Left forelimb (tissue), 1 donor: ENCODE results near the gene THY1.
A peak's percentile ranks its signal among the peaks of the same experiment; 100 is the strongest.
"Not testable (repeated sequence)": the region's sequence is repeated elsewhere in the genome, so short reads cannot be mapped to it uniquely, and the experiment has no call there.

ENCODE experiments used
- DNase-seq: peaks from one replicate; pipeline ENCODE4 v3.0.0-alpha.2; 2018; ENCODE audit warnings: low spot score

THY1 gene

DNA sequence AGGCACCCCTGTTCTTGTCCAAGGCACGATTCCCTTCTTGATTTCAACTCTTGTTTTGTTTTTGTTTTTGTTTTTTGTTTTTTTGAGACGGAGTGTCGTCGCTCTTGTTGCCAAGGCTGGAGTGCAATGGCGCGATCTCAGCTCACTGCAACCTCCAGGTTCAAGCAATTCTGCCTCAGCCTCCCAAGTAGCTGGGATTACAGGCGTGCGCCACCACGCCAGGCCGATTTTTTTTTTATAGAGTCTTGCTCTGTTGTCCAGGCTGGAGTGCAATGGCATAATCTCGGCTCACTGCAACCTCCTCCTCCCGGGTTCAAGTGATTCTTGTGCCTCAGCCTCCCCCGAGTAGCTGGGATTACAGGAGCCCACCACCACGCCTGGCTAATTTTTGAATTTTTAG, 40.5 kb downstream of the THY1 start:
- DNase-seq = not testable (repeated sequence)

DNA sequence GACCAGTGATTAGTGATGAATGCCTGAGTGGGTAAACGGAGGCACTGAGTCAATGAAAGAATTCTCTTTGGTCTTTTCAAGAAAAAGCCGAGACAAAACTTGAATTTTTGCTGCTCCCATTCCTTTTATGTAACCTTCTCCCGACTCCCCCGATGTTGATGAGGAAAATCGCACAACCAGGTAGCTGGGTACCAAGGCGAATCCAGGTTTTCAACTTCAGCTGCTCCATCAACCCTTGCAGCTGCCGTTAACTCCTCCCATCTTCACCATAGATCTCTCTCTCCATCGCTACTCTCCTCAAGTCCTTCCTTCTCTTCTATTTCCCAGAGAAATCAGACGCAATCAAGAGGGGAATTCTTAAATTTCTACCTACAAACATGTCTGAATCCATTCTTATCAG, 40.9 kb downstream of the THY1 start:
- no peak for DNase-seq

DNA sequence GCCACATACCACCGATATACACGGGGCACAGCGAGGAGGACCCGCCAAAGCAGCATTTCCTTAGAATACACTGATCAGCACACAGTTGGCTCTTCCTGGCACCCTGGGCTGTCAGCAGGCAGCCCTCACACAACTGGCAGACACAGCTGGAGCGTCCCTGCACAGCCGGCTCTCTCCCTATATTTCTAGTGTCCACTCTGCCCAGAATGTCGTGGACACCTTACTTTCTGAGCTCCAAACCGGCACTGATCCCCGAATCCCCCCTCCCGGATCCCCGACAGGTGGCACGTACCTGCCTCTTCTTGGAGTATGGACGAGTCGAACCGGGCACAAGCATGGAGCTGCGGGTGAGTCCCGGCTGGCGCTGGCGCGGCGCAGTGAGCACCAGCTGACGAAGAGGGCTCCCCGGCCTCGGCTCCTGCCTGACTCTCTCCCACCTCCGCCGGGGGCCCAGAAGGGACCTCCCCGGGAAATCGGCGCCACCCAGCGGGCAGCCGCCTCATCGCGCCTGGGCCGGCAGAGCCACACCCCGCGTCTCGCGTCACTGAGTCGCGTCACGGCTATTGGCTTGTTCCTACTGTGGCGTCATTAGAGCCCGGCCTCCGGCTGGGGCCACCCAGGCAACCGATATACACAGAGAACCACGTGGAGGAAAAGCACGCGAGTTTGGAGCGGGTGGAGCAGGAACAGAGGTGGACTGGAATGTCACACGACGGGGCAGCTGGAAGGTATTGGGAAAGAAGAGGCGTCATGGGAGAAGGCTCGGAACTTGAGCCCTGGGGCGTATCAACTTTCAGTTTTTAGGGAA, 41.6 kb downstream of the THY1 start, which contains the start of gene USP2:
USP2 (minus strand) TSS at position 510 of the 808 bp plus-strand sequence. CDS start 8,210 bp downstream, outside the sequence.
- peak; percentile 98 for DNase-seq

DNA sequence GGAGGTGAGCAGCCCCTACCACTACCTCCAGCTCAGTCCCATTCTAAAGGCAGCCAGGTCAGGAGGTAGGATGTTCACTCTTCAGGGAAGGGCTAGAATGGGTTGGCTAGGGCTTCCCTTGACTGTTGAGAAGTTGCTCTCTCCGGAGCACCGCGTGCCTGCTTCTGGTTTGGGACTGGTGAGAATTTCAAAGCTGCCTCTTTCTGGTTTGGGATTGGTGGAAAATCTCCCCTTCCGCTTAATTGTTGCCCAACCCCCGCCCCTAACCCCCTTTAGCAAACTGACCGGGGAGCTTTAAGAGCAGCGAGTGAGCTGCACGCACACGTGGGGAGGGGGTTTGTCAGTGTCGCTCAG, 42.2 kb downstream of the THY1 start:
- peak; percentile 66 for DNase-seq

DNA sequence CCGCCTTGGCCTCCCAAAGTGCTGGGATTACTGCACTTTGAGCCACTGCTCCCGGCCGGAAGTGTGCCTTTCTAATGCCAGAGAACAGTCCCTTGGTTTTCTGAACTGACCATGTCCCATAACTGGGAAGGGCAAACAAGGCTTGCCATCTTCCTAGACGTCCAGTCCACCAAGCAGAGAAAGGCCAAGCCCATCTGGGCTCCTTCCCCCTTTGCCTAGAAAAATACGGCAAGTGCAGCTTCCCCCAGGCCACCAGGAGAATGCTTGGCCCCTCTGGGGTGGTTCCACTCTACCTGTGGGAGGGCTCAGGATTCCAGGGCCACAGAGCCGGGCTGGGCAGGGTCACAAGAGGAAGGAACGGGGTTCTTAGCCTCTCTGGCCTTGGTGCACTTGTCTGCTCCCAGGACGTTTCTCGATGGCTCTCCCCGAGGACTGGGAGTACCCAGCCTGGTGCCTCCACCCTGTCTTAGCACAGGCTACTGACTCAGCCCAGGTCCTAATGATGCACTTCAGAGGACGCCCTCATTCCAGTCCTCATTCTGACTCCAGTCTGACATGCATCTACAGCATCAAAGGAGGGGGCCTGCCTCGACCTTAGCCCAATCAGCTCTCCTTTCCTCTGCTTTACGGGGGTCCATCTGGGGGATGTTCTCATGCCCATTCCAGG, 42.7 kb downstream of the THY1 start:
- DNase-seq = peak; percentile 60

DNA sequence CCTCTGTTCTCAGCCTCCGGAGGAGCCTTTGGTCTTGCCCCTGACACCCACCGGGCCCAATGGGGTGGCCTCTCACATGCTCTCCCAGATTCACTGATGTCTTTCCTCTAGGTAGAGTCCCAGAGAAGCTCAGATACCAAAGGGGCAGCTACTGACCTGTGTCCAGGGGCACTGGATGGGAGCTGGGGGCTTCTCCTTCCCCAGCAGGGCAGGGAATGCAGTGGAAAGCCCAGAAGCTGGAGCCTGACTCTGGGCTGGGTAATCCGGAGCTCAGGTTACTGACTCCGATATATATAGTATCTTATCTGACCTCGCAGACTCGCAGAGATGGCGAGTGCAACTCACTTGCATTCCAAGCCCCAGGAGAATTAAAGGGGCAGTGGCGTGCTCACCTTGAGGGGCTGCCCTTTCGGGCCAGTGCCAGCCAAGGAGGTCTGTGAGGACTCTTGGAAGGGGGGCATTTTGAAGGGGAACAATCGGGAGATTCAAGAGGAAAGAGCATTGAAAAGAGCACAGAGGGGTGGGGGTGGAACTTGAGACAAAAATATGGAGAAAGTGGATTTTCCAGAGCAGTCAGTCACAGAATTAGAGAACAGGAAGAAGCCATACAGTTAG, 44.0 kb downstream of the THY1 start:
- DNase-seq = no peak

DNA sequence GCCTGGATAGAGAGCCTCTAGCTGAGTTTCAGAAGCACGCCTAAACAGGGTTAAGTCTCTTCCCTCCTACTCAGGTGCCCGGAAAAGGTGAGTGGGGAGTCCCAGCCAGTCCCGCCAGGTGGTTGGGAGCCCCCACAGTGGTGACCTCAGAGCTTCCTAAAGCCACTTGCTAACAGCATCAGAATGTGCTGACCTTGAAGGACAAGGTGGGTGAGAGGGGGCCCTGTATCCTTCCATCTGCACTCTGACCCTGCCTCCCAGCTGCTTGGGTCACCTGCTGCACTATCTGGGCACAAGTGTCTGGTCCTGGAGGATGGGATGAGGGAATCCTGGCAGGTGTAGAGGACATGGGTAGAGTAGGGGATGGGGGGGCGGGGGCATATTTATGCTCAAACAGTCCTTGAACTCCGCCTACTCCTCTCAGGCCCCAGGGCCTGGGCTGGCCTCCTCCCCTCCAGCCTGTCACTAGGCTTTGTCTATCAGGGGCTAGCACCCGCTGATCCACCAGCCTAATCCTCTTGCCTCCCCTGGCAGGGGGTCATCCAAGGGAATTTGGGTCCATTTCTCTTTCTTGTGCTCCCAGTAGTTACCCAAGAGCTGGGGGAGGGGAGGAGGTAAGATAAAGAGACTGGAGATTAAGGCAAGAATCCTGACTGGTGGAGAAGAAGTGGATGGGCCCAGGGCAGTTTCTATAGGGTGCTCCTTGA, 44.9 kb downstream of the THY1 start:
- no peak for DNase-seq

DNA sequence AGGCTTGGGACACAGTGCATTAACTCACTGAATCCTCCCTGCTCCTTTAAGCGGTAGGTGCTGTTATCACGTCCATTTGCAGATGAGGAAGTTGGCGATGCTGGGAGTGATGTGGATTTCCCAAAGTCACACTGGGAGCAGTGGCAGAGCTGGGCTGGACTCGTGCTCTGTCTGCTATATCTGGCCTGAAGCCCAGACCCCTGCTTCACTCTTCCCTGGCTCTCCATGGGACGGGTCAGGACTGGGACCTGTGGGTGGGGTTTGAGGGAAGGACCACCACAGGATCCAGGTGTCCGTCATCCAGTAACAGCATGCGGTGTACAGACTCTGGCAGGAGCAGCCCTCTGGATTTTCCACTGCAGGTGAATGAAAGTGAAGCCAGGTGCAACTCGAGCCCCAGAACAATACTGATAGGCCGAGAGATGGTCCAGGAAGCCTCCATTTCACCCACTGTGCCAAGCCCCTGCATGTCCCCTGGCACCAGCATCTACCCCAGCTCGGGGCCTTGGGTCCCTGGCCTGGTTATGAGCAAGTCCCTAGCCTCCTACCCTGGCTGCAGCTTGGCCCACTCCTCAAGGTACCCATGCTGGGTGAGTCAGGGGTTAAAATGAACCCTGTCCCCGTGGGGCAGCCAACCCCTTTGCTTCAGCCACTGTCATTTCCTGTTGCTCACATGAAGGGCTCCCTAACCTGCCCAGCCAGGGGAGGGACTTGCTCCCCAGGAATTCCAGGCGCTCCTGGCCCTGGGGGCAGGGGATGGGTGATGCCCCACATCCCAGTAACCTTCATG, 45.7 kb downstream of the THY1 start:
- peak; percentile 60 for DNase-seq

DNA sequence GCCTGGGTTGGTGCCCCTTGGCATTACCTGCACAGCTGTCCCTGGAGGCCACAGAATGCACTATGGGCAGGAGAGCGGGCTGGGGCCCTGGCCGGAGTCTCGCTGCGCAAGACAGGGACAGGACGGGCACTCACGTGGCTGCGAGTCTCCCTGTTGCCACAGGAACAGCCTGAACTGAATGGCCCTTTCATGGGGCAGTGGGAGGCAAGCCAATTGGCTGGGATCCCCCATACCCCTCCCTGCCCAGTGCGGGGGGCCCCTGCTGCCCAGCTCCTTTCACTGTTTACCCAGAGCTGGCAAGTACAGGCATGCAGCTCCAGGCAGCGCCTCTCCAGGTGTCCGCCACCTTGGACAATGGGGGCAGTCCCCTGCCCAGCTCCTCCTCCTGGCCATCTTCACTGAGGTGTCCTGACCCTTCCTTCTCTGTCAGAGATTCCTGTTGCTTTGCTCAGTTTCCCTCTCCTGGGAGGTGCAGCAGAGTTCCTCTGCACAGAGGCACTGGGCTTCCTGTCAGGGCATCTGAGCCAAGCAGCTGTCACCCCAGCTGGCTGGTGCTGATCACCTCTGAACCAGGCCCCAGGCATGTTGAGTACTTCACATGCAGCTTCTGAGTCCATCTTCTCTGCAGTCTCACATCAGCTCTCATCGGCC, 46.6 kb downstream of the THY1 start:
- DNase-seq = peak; percentile 77

DNA sequence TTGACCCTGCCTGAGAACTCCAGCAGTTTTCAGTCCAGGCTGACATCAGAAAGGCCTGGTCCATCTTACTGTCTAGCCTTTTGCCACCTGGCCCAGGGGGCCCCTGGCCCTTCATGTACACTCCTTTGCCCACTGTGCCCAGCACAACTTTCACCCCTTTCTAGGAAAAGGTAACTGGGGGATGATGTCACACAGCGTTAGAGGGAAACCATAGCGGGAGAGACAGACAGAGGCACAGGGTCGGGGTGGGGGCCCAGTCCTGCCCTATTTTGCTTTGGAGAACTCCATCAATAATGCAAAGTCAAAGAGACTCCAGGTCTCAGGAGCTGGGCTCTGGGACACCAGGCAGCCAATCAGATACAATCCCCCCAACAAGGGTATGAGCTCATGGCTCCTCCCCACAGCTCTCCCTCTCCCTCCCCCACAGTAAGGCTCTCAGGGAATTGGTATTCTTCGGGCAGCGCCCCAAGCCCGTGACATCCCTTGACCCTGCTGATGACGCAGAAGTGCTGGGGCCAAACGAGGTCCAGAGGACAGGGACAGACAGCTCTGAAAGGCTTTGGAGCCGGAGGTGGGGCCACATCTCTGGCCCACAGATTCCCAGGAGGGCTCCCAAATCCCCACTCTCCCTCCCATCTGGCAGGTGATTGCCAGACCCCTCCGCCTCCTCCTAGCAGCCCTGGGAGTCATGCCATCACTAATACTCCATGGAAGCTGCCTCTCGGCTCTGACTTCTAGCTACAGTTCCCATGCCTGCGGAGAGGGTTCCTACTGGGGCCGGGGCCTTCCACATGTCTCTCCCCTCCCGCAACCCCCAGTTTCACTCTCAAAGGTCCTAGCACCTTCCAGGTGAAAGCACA, 47.4 kb downstream of the THY1 start:
- peak; percentile 64 for DNase-seq

DNA sequence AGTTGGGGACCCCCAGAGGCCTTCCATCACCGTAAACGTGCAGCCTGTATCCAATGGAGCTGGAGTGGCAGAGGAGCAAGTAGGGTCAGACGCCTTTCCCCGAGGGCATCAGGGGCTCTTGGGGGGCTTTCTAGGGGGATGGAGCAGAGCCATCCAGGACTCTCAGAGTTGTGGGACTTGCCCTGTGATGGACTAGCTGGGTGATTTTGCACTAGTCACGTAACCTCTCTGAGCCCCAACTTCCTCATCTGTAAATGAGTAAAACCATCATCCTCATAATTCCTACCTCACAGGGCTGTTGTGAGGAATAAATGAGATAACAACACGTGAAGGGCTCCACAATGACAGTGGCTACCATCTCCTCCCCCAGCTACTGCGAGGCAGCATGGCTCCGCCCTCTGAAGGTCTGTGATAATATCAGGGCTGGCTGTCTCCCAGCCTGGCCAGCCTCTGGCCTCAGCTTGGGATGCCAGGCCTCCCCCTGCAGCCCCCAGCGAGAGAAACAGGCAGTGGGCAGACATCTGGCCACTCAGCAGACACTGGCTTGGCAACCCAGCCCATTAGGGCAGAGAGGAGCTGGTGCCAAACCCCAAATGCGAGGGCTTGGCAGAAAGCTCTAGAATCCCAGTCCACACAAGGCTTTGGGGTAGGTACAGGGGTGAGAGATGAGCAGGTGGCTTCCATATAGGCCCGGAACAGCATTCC, 48.2 kb downstream of the THY1 start:
- DNase-seq = peak; percentile 63

DNA sequence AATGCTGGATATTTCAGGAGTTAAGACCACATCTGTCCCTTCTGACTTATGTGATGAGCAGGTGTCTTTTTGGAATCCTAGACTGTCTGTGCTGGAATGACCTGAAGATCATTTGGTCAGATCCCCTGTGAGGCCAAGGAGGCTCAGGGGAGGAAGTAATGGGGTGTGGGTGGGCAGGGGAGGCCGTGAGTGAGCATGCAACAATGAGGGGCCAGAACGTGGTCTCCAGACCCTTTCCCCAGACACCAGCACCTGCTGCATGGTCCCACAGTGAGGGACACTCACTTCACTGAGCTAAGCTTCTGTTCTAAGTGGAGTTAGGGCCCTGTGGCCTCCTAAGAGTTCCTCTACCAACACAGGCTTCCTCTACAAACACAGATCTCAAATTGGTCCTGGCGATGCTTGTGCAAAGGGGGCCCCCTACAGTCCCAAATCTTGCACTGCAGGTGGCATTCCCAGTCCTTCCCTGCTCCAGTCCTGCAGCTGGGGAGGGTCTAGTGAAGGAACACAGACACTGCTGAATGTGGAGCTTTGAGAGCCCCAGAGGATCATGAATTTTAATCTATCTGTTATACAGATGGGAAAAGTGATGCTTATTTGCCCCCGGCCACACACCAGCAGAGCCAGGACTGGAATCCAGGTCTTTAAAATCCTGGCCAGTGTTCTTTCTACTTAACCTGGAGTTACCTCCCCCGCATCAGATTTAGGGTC, 48.9 kb downstream of the THY1 start:
- peak; percentile 86 for DNase-seq

DNA sequence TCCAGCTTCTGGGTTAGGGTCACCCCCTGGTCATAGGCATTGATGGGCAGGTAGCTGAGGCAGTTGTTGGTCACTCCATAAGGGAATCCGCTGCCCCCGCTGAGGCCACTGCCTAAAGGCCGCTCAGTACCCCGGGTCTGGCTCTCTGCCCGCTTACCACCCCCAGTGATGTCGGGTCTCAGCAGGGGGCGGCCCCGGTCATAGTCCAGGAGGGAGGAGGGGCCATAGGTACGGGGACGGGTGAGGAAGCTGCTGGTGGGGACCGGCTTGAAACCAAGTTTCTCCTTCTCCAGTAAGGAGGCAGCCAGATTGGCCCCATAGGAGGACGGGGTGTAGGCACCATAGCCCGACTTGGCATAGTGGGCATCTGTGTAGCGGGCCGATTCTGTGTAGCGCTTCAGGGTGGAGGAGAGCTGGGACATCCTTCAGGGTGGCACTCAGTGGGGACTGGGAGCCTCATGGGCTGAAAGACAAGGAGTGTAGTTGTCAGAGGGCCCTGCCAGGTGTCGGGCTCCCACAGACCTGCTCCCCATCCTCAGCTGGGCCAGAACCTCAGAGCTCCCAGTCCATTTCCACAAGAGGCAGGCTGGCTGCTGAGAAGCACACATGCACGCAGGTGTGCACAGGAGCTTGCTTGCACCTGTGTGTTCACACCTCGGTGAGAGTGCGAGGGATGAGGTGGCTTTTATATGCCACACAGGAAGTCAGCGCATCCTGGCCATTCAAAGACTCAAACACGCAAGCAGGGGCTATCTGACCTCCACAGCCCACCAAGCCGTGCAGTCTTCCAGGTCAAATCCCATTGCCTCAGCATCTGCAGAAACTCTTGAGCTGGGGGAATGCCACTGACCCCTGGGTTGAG, 49.7 kb downstream of the THY1 start:
- DNase-seq = peak; percentile 60

DNA sequence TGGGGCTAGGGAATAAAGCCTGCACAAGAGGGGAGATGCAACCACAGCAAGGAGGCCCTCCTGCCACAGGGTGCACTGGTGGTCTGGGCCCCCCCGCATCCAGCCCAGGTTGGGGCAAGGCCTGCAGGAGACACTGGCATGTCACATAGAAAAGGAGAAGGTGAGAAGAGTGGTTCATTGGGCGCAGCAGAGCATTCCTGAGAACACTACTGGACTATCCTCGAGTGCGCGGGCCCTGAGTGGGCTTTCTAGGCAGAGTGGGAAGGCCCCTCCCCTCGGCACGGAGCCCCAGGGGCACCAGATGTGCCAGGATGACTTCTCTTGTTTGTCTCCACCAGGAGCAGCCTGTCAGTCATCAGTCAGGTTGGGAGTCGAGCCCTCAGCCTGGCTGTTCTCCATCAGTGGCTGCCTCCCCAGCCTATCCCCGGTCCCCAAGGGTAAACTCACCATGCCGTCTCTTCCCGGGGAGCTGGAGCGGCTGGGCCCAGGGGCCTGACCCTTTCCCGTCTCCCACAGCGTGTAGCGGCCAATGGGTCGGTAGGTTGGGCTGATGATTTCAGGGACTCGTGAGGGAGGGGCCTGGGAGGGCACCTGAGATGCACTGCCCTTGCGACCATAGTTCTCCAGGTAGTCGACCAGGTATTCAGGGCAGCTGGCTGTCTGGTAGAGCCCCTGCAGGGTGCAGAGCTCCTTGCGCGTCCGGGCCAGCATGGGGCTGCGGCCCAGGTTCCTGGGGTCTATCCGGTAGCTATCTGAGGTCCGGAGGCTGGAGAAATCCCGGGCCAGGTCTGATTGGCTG, 50.5 kb downstream of the THY1 start:
- DNase-seq = peak; percentile 63

DNA sequence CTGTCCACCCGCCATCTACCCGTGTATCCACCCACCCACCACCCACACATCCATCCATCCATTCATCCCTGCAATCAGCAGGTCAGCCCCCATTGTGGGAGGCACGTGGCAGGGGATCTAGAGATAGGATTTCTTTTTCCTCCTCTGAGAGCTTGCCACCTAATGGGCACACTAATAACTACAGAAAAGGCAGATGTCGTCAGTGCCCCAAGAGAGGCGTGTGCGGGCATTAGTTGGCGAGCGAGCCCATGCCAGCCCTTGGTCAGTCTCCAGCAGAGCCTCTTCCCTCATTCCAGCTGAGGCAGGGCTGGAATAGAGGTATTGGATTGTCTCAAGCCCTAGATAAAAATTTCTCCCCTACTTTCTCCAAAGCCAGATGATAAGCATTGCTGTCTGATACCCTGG, 51.2 kb downstream of the THY1 start:
- peak; percentile 64 for DNase-seq

DNA sequence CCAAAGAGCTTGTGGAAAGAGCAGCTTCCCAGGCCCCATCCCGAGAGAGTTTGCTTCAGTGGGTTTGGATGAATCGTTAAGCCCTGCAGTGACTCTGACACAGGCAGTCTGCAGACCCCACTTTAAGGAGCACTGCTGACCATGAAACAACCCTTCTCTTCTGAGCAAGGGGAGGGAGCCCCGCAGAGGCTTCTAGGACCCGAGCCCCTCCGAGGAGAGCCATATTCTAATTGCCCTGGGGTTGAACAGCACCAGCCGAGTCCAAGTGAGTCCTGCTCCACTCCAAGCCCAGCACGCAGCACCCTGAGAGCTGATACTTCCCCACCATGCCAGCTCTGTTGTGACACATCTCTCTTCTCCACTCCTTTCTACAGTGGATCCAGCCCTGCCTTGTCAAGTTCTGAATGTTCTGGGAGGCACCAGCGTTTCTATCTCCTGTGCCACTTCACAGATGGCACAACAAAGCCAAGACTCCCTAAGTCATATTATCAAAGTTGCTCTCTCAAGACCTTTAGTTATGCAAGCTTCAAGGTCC, 51.8 kb downstream of the THY1 start:
- no peak for DNase-seq
